Right lobe of liver (tissue), 6 donors: Measurements from ENCODE around the gene BACH2. TPM values are rescaled to one million over a fixed set of nuclear protein-coding genes. Genes with fewer than 3 reads are reported as not detected.

Experiments
- ATAC-seq, 4 donors: fragments of 200-7000 bp; cut with Tn5 transposase; one replicate each; pipeline ENCODE4 v1.9.1; 2020; ENCODE audit warnings: mild to moderate bottlenecking in 4 of 4, moderate library complexity in 4 of 4
- DNase-seq, 3 donors: peaks; one replicate each; pipeline ENCODE4 v3.0.0-alpha.2; 2020
- H3K27ac ChIP-seq, 3 donors: fragments of 200-600 bp; one replicate each; pipeline ENCODE4 v1.8.0; 2022
- H3K27me3 ChIP-seq, 2 donors: fragments of 200-600 bp; one replicate each; pipeline ENCODE4 v1.8.0; 2022
- H3K36me3 ChIP-seq, 4 donors: fragments of 200-600 bp; sonication (generic) in 1 of 4; one replicate each; pipeline versions ENCODE4 v1.5.1 to v1.8.0; 2017 to 2022; ENCODE audit warnings: control low read depth in 1 of 4
- H3K4me1 ChIP-seq, 4 donors: fragments of 200-600 bp; sonication (generic) in 1 of 4; one replicate each; pipeline versions ENCODE4 v1.5.1 to v1.8.0; 2017 to 2022; ENCODE audit warnings: control low read depth in 1 of 4
- H3K4me3 ChIP-seq, 3 donors: fragments of 200-600 bp; one replicate each; pipeline ENCODE4 v1.8.0; 2022
- H3K9me3 ChIP-seq, 4 donors: fragments of 200-600 bp; sonication (generic) in 1 of 4; one replicate each; pipeline versions ENCODE4 v1.5.1 to v1.8.0; 2017 to 2022; ENCODE audit warnings: control low read depth in 1 of 4
- CTCF ChIP-seq, 4 donors: fragments of 200-600 bp in 3 of 4; fragments of 450-650 bp in 1 of 4; IDR thresholded peaks; one replicate each; pipeline versions ENCODE4 v1.5.1 to v1.8.0; 2016 to 2022; ENCODE audit warnings: antibody characterized with exemption in 4 of 4, mild to moderate bottlenecking in 2 of 4
- POLR2A ChIP-seq: fragments of 450-650 bp; IDR thresholded peaks from one replicate; pipeline ENCODE4 v1.6.1; 2017; ENCODE audit warnings: antibody characterized with exemption, mild to moderate bottlenecking
- WGBS: methylation state at CpG from one replicate; pipeline ENCODE4 v1.1.6; 2018; ENCODE audit warnings: low coverage, low lambda C conversion rate; ENCODE audit not compliant: insufficient coverage; ENCODE audit errors: missing lambda C conversion rate; 5-methylcytosine and 5-hydroxymethylcytosine counted together
- intact Hi-C, 2 donors: fragments of 100-400 bp; cut with DNase I; formaldehyde crosslinking; loops; one replicate each; pipeline versions ENCODE4 v1.11.2 to v1.14.1; 2022
- total RNA-seq, 6 experiments: library from RNA; depleted of rRNA in 2 of 6; stranded (reverse); fragments of >200 nt in 2 of 6; fragmentation: NEBNext Ultra II Directional in 3 of 6; extraction: Animal tissue kit (Norgen Biotek cat#: 25700) in 3 of 6; gene quantifications; one replicate each; pipeline versions ENCODE4 v1.1.0 to v1.2.4, GENCODE V29; 2016 to 2023
- donor health status: DM: no; HTN: yes; CAD: no.
- donor health status: DM: no; HTN: no; CAD: no.
- donor health status: DM: no; HTN: no; CAD: no.
- donor health status: DM: no; HTN: yes; CAD: no.
- donor health status: DM: no; HTN: yes; CAD: no.

BACH2 gene
- total RNA-seq, 6 experiments from 2014 or later = 2.6 to 12.6 (median 3.1) TPM

GRCh38 chr6:90083891-90084290 is 212.8 kb downstream of the BACH2 start:
- intact Hi-C loops = no loop called here
- DNase-seq = no peak

GRCh38 chr6:90082847-90083246 is 213.8 kb downstream of the BACH2 start:
- Histone ChIP-seq H3K4me1 (no peaks in the 10 kb centered on the region), H3K36me3 (no peaks in the 10 kb centered on the region), H3K9me3 (no peaks in the 10 kb centered on the region), H3K27ac (no peak overlapping the region), H3K4me3 (no peak overlapping the region), H3K27me3 (no peaks in the 10 kb centered on the region)
- intact Hi-C loops = no loop called here
- 88% methylated on average over 2 of the region's 2 CpGs for WGBS
- DNase-seq (no peak), ATAC-seq (peak in 1 of 4 donors; percentile 14)
- TF ChIP-seq POLR2A (no peak), CTCF (IDR thresholded peaks at IDR 0.05) (no peak)

More at GRCh38 chr6:90083891-90084290, 212.8 kb downstream of the BACH2 start:
- Histone ChIP-seq H3K4me3 (no peak overlapping the region), H3K27ac (no peak overlapping the region), H3K27me3 (no peaks in the 10 kb centered on the region), H3K36me3 (no peaks in the 10 kb centered on the region), H3K9me3 (no peaks in the 10 kb centered on the region), H3K4me1 (no peaks in the 10 kb centered on the region)
- ATAC-seq = no peak
- TF ChIP-seq CTCF (IDR thresholded peaks at IDR 0.05) (no peak), POLR2A (no peak)
- 87% methylated on average over 4 of the region's 4 CpGs for WGBS

- DNase-seq = no peak
- TF ChIP-seq CTCF (IDR thresholded peaks at IDR 0.05) (no peak), POLR2A (no peak)
- Histone ChIP-seq H3K36me3 (no peaks in the 10 kb centered on the region), H3K9me3 (no peaks in the 10 kb centered on the region), H3K27ac (no peak overlapping the region), H3K4me1 (no peaks in the 10 kb centered on the region), H3K4me3 (no peak overlapping the region), H3K27me3 (no peaks in the 10 kb centered on the region)
- 85% methylated on average over 8 of the region's 9 CpGs for WGBS
- no peak for ATAC-seq
- intact Hi-C loops = no loop called here
Observed at GRCh38 chr6:90080876-90081481, 215.7 kb downstream of the BACH2 start.

- no peak for TF ChIP-seq POLR2A
- no peak for TF ChIP-seq CTCF (IDR thresholded peaks at IDR 0.05)
- H3K27me3 ChIP-seq = no peaks in the 10 kb centered on the region
- no peak overlapping the region for H3K4me3 ChIP-seq
- no peaks in the 10 kb centered on the region for H3K9me3 ChIP-seq
- DNase-seq = no peak
- WGBS = 85% methylated on average over 11 of the region's 11 CpGs
- H3K36me3 ChIP-seq = no peaks in the 10 kb centered on the region
- no peaks in the 10 kb centered on the region for H3K4me1 ChIP-seq
- intact Hi-C loops = no loop called here
- H3K27ac ChIP-seq = no peak overlapping the region
- ATAC-seq = no peak
Observed at GRCh38 chr6:90079560-90080490, 216.8 kb downstream of the BACH2 start.
